BLaER1 (cell line): ENCODE data around the gene NDUFB10.
"Not testable (repeated sequence)": the region's sequence is repeated elsewhere in the genome, so short reads cannot be mapped to it uniquely, and the experiment has no call there.

Source experiments
- H3K27ac ChIP-seq: shearing (Covaris generic); formaldehyde crosslinking; 2 replicates; pipeline ENCODE4 v1.8.1; 2022
- H3K27me3 ChIP-seq: shearing (Covaris generic); formaldehyde crosslinking; 2 replicates; pipeline ENCODE4 v1.8.1; 2022
- H3K36me3 ChIP-seq: shearing (Covaris generic); formaldehyde crosslinking; 2 replicates; pipeline ENCODE4 v1.8.1; 2022
- H3K4me1 ChIP-seq: shearing (Covaris generic); formaldehyde crosslinking; 2 replicates; pipeline ENCODE4 v1.8.1; 2022
- H3K4me2 ChIP-seq: shearing (Covaris generic); formaldehyde crosslinking; 2 replicates; pipeline ENCODE4 v1.8.1; 2022
- H3K4me3 ChIP-seq: shearing (Covaris generic); formaldehyde crosslinking; 2 replicates; pipeline ENCODE4 v1.8.1; 2022
- H3K9ac ChIP-seq: shearing (Covaris generic); formaldehyde crosslinking; 2 replicates; pipeline ENCODE4 v1.8.1; 2022
- H3K9me3 ChIP-seq: shearing (Covaris generic); formaldehyde crosslinking; 2 replicates; pipeline ENCODE4 v1.8.1; 2022
- H4K20me1 ChIP-seq: shearing (Covaris generic); formaldehyde crosslinking; 2 replicates; pipeline ENCODE4 v1.8.1; 2022
- Cebpa-rat ChIP-seq: shearing (Covaris generic); IDR thresholded peaks from 2 replicates; pipeline ENCODE4 v1.8.1; 2022

The NDUFB10 gene

DNA sequence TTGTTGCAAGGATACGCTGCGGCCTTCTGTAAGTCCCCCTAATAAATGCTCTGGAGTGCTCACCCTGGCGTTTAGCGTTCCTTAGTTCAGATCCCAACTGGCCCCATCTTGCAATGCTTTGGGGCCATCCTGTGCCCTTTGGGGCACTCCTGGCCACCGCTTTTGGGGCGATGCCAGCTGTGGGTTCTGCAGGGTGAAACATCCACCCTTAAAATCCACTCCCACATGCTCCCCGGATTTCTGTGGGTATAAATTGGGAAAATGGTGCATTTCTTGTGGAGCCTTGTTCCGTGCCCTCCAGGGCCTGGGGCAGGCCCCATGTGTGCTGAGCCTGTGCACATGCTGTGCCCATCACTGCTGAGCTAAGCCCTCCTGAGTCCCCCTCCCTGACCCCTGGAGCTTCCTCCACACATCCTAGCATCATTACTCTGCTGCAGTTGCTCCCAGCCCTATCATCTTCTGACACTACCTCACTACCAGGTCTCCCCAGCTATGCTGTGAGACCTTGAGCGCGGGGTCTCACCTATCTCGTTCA lies 22.3 kb upstream of the NDUFB10 start:
- Histone ChIP-seq H3K9me3 (no peaks in the 10 kb centered on the region), H3K36me3 (peaks cover 29% of the 10 kb centered on the region), H3K9ac (no peak overlapping the region), H3K4me3 (no peak overlapping the region), H3K27me3 (0 out of 2 replicates have a peak, but pooled peaks cover 4% of the 10 kb centered on the region), H4K20me1 (peaks cover 23% of the 10 kb centered on the region), H3K4me1 (peaks cover 40% of the 10 kb centered on the region), H3K27ac (no peak overlapping the region), H3K4me2 (no peak overlapping the region)
- TF ChIP-seq Cebpa-rat, result no peak

DNA sequence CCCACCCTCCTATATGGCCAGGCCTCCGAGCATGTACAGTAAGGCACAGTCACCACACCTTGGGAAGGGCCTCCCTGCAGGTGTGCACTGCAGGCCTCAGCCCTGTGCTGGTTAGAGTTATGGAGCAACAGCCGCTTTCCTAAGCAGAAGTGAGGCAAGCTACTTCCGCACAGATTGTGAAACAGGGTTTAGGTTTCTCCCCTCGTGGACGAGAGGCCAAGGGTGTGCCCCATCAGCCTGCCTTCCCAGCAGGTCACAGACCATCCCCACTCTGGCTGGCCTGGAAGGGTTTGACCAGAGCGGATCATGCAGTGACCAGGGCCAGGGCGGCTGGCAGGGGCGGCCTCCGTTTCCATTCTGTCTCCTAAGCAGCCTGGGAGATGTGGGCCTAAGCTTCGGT lies 21.0 kb upstream of the NDUFB10 start:
- Histone ChIP-seq H3K36me3 (peaks cover 29% of the 10 kb centered on the region), H3K27me3 (peaks cover 10% of the 10 kb centered on the region; the same call in 1 of the 2 replicates), H3K27ac (no peak overlapping the region), H4K20me1 (peaks cover 30% of the 10 kb centered on the region), H3K9ac (no peak overlapping the region), H3K4me2 (no peak overlapping the region), H3K4me3 (no peak overlapping the region), H3K9me3 (no peaks in the 10 kb centered on the region), H3K4me1 (peaks cover 40% of the 10 kb centered on the region)
- no peak for TF ChIP-seq Cebpa-rat

DNA sequence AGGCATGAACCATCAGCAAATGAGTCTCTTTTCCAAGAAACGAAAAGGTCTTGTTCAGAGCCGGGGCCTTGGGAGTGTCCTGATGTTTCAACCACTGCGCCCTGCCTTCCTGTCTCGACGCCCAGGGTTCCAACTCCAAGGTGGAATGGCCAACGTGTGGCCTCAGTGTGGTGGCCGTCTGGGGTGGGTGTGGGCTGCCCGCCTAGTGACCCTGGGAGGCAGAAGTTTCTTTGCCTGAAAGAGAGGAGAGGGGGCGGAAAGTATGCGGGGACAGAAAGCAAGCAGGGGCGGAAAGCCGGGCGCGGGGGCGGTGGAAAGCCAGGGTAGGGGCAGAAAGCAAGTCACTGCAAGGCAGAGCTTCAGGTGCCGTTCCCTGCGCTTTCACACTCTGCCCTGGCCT lies 20.4 kb upstream of the NDUFB10 start:
- no peak overlapping the region; the same call in 1 of the 2 replicates for H3K9ac ChIP-seq
- H3K4me2 ChIP-seq, result peak overlapping the region; percentile 100
- H3K4me3 ChIP-seq, result no peak overlapping the region
- H3K36me3 ChIP-seq, result peaks cover 29% of the 10 kb centered on the region
- peaks cover 10% of the 10 kb centered on the region; the same call in 1 of the 2 replicates for H3K27me3 ChIP-seq
- H3K4me1 ChIP-seq, result peaks cover 45% of the 10 kb centered on the region
- TF ChIP-seq Cebpa-rat, result no peak
- H3K27ac ChIP-seq, result no peak overlapping the region
- H3K9me3 ChIP-seq, result no peaks in the 10 kb centered on the region
- H4K20me1 ChIP-seq, result peaks cover 30% of the 10 kb centered on the region

DNA sequence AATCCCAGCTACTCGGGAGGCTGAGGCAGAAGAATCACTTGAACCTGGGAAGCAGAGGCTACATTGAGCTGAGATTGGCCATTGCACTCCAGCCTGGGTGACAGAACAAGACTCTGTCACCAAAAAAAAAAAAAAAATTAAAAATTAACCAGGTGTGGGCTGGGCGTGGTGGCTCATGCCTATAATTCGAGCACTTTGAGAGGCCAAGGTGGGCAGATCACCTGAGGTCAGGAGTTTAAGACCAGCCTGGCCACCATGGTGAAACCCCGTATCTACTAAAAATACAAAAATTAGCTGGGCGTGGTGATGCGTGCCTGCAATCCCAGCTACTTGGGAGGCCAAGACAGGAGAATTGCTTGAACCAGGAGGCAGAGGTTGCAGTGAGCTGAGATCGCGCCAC lies 19.5 kb upstream of the NDUFB10 start:
- H3K27ac ChIP-seq, H3K4me3 ChIP-seq: not testable (repeated sequence)
- peaks cover 46% of the 10 kb centered on the region for H3K4me1 ChIP-seq

DNA sequence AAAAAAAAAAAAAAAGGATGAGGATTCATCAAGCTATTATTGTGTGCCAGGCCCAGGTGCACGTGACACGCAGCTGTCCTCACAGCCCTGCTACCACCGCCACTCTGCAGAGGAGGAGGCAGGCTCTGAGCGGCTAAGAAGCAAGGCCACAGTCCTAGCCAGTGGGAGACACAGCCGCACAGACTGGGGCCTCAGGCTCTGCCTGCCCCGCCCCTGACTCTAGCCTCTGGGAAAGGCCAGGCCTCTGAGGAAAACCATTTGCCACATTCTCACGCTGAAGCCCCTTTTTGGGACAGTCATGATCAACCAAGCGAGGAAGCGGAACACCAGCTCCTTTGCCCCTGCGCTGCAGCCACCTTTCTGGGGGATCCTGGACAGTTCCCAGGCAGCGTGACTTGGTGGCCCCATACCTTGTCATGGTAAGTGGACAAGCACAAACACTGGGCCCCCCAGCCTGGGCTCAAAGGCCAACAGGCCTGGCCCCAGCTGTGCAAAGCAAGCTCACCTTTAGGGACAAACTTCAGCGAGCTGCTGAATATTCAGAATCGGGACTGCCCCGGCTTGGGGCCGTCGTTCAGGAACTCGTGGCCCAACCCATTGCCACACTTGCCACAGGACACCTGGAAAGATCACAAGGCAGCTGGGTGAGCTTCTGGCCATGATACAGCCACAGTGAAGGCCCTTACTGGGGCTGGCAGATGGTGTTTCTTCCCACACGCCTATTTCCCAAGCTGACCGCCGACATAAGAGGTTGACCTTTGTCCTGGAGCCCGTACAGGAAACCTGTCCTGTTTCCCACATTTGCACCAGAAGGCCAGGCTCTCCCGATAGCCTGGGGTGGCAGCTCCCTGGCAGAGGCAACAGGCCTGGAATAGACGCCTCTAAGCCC lies 18.8 kb upstream of the NDUFB10 start:
- no peak overlapping the region for H3K27ac ChIP-seq
- TF ChIP-seq Cebpa-rat, result no peak
- H3K36me3 ChIP-seq, result peaks cover 29% of the 10 kb centered on the region
- peaks cover 46% of the 10 kb centered on the region for H3K4me1 ChIP-seq
- no peaks in the 10 kb centered on the region for H3K9me3 ChIP-seq
- no peak overlapping the region for H3K4me3 ChIP-seq
- peak overlapping the region; percentile 100 for H3K4me2 ChIP-seq
- peaks cover 10% of the 10 kb centered on the region; the same call in 1 of the 2 replicates for H3K27me3 ChIP-seq
- H4K20me1 ChIP-seq, result peaks cover 30% of the 10 kb centered on the region
- peak overlapping the region; percentile 34; the same call in 1 of the 2 replicates for H3K9ac ChIP-seq

More for the DNA sequence above, 19.5 kb upstream of the NDUFB10 start:
- Histone ChIP-seq H3K4me2 (peak overlapping the region; percentile 100), H3K36me3 (peaks cover 29% of the 10 kb centered on the region), H4K20me1 (peaks cover 30% of the 10 kb centered on the region)
- H3K27me3 ChIP-seq, H3K9me3 ChIP-seq, H3K9ac ChIP-seq: not testable (repeated sequence)

DNA sequence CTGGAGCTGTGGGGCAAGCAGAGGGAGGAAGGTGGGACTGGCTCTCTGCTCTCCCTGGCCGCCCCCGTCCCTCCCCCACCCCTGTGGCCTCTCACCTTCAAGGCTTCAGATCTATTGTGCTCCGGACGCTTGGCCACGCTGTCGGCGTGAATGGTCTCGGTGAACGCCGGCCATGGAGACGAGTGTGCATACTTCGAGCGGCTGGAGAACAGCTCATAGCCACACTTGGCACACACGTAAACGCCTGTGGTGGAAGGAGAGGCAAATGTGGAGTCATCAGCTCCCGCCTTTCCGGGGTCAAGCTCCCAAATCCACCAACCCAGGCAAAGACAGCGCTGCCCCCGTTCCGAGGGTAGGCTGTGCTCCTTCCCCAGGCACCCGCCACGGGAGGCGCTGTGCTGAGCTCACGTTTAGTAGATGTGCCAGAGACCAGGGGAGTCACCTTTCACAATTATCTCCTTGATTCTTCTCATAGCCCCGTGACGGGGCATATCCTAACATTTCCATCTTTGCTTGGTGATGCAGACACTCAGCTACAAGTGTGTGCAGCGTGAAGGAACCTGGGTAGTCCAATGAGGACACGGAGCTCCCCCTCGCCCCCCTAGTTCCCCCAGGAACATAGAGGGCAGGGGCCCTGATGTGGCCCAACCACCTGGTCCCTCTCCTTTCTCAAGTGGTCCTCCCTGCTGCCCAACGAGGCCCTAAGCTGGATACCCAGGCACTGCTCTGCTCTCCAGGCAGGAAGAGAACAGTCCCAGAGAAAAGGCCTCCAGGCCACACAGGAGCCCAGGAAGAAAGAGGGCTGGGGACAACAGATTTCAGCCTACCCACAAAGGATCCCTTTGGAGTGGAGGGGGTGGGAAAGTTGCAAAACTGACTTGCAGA lies 17.9 kb upstream of the NDUFB10 start:
- H3K4me2 ChIP-seq, result peak overlapping the region; percentile 100
- peaks cover 30% of the 10 kb centered on the region for H4K20me1 ChIP-seq
- H3K9me3 ChIP-seq, result no peaks in the 10 kb centered on the region
- TF ChIP-seq Cebpa-rat, result no peak
- H3K4me1 ChIP-seq, result peaks cover 46% of the 10 kb centered on the region
- H3K4me3 ChIP-seq, result peak overlapping the region; percentile 89
- H3K36me3 ChIP-seq, result peaks cover 29% of the 10 kb centered on the region
- no peak overlapping the region for H3K27ac ChIP-seq
- peak overlapping the region; percentile 79 for H3K9ac ChIP-seq
- peaks cover 10% of the 10 kb centered on the region; the same call in 1 of the 2 replicates for H3K27me3 ChIP-seq

DNA sequence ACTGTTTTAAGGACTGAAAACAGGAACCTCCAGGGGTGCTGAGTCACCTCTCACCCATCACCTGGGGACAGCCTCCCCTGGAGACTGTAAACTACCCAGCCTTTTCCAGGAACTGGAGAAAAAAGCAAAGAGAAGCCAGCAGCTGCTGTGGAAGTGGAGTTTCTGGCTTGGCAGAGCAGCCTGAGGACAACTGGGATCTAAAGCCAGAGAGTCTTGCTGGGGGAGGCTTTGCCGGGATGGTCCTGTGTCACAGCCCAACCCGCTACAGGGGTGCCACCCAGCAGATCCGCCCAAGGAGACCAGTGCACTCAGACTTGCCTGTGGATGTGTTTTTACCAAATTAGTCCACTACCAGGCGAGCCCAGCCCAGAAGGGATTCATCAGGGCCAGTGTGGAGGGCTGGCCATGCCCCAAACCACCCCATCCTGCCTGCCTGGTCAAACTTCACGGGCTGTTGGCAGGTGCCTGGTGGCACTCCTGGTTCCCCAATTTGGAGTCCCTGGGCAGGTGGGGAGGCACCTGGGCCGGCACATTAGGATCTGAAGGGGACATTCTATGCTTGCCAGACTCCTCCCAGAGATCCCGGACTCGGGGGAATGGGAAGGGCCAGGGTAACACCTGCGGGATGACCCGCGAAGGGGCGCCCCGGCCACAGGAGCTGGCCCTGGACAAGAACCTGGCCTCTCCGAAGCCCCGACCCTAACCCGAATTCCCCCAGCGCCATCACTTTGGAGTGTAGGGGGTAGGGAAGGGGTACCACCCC lies 17.1 kb upstream of the NDUFB10 start:
- Histone ChIP-seq H4K20me1 (peaks cover 30% of the 10 kb centered on the region), H3K9me3 (no peaks in the 10 kb centered on the region), H3K27ac (peak overlapping the region; percentile 69), H3K4me1 (peaks cover 46% of the 10 kb centered on the region), H3K9ac (peak overlapping the region; percentile 79), H3K4me3 (peak overlapping the region; percentile 89), H3K27me3 (peaks cover 10% of the 10 kb centered on the region; the same call in 1 of the 2 replicates), H3K4me2 (peak overlapping the region; percentile 100), H3K36me3 (peaks cover 22% of the 10 kb centered on the region)
- TF ChIP-seq Cebpa-rat, result no peak

DNA sequence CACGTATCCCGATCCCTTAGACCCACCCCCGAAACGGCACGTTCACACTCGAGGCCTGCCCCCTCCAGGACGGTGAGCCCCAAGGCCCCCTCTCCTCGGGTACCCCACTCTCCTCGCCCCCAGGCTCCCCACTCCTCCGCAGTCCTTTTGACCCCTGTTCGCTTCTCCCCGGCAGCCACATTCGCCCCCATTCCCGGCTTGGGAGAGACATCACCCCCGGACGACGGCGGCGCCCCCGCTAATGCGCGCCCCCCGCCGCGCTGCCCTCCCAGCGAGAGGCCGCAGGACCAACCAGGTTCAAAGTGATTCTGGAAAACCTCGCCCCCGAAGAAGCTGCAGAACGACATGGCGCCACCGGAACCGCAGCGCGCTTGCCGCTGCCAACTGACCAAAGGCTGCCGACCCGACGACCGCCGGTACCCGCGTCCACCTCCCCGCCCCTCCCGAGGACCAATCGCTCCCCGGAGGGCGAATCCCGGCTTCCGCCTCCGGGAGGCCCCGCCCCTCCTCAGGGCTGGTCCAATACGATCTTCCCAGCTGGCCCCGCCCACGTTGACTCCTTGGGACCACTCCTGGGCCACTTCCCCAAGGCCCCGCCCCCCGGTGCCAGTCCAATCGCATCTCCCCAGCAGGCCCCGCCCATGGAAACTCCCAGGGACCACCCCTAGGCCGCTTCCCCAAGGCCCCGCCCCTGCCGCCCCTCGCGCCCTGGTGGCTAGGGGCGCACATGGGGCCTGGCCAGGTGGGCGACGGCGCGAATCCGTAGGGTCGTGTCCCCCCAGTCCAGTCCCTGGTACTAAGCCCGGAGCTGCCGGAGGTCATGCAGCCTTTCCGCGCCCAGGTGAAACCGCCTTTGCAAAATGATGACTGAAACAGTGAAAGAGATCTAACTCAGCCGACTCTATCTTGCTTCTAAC lies 16.3 kb upstream of the NDUFB10 start, which contains the start of gene MSRB1:
MSRB1 (minus strand) TSS at position 390 of the 917 bp plus-strand sequence; CDS start at position 347, 43 bp downstream.
- no peak for TF ChIP-seq Cebpa-rat
- Histone ChIP-seq H3K4me2 (peak within 1 kb of the TSS; percentile 100), H3K9ac (peak within 1 kb of the TSS; percentile 79), H4K20me1 (peaks cover 30% of the 10 kb centered on the region), H3K9me3 (no peaks in the 10 kb centered on the region), H3K36me3 (peaks cover 14% of the 10 kb centered on the region), H3K4me3 (peak within 1 kb of the TSS; percentile 89), H3K27ac (peak within 1 kb of the TSS; percentile 69), H3K4me1 (peaks cover 46% of the 10 kb centered on the region), H3K27me3 (peaks cover 10% of the 10 kb centered on the region; the same call in 1 of the 2 replicates)
